HFF-Myc (cell line): Measurements from ENCODE around the gene SELENOW.

Source experiments
- DNase-seq: peaks from one replicate; pipeline ENCODE4 v3.0.0-alpha.2; 2011; ENCODE audit warnings: low read depth; ENCODE audit errors: extremely low read depth
- H3K4me3 ChIP-seq: replicated peaks from 2 replicates; pipeline ENCODE4 v1.5.1; 2011; ENCODE audit warnings: low read depth, mild to moderate bottlenecking, control low read depth, low read length
- TF ChIP-seq, protein P1 (sequence below): IDR thresholded peaks from 2 replicates; pipeline ENCODE4 v1.5.1; 2012; ENCODE audit warnings: mild to moderate bottlenecking, low read depth, low read length, control low read depth; ENCODE audit errors: missing control alignments

SELENOW gene

DNA sequence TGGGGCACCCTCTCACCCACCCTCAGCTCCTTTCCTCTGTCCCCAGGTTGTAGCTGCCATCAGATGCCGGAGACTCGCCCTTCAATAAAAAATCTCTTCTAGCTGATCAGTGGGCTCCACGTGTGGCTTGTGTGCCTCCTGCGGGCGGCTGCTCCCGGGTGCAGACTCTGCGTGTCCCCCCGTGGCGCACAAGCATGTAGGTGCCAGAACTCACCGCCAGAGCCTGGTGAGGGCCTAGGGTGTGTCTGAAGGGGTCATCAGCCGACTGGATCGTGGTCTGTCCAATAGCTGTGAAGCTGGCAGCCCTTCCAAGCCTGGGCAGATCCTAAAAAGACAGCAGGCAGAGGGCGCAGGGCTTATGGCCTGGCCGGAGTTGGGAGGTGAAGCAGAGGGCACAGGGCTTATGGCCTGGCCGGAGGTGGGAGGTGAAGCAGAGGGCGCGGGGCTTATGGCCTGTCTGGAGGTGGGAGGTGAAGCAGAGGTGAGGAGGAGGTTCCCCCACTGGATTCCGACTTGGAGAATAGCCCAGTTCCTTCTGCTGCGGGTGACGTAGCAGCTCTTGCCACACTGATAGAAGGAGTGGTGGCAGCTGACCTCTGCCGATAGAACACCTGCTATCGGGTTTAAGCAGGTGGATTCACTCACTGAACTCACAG is 21.4 kb upstream of the SELENOW start:
- DNase-seq = no peak
- no peak overlapping the region for H3K4me3 ChIP-seq
- TF ChIP-seq, protein P1, sequence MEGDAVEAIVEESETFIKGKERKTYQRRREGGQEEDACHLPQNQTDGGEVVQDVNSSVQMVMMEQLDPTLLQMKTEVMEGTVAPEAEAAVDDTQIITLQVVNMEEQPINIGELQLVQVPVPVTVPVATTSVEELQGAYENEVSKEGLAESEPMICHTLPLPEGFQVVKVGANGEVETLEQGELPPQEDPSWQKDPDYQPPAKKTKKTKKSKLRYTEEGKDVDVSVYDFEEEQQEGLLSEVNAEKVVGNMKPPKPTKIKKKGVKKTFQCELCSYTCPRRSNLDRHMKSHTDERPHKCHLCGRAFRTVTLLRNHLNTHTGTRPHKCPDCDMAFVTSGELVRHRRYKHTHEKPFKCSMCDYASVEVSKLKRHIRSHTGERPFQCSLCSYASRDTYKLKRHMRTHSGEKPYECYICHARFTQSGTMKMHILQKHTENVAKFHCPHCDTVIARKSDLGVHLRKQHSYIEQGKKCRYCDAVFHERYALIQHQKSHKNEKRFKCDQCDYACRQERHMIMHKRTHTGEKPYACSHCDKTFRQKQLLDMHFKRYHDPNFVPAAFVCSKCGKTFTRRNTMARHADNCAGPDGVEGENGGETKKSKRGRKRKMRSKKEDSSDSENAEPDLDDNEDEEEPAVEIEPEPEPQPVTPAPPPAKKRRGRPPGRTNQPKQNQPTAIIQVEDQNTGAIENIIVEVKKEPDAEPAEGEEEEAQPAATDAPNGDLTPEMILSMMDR = no peak

DNA sequence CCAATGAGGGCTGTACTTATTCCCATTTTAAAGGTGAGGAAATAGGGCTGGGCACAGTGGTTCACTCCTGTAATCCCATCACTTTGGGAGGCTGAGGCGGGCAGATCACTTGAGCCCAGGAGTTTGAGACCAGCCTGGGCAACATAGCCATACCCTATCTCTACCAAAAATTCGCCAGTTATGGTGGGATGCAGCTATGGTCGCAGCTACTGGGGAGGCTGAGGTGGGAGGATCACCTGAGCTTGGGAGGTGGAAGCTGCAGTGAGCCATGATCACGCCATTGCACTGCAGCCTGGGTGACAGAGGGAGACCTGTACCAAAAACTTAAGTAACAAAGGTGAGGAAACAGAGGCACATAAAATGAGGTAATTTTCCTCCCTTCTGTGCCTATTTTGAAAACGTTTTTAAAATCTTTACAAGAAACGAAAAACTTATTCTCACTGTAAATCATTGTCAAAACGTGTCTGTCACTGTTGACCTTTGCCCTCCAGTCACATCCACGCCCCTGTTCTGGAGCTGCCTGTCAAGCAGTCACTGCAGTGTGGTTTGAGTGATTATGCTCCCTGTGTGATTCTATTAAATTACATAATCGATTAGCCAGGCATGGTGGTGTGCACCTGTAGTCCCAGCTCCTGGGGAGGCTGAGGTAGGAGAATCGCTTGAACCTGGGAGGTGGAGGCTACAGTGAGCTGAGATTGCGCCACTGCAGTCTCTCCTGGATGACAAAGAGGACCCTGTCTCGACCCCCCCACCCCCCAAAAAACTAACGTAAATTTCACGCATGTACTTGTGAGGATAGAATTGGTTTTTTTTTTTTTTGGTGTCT is 20.7 kb upstream of the SELENOW start:
- no peak overlapping the region for H3K4me3 ChIP-seq

DNA sequence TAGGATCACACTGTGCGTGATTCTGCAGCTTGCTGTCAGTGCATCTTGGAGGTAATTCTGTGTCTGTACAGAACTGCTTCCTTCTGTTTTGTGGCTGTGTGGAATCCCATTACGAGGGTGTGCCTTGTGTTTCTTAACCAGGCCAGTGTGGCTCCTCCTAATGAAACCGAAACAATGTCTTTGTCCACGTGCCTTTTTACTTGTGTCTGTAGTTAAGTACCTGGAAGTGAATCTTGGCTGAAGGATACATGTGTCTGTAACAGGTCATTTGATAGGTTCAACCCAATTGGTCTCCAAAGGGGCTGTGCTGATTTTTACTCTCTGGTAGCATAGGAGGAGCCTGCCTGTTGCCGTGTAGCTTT is 20.1 kb upstream of the SELENOW start:
- H3K4me3 ChIP-seq = no peak overlapping the region
- no peak for DNase-seq
- TF ChIP-seq, protein P1 = no peak

More for the DNA sequence above, 20.7 kb upstream of the SELENOW start:
- no peak for DNase-seq
- TF ChIP-seq, protein P1 = no peak

DNA sequence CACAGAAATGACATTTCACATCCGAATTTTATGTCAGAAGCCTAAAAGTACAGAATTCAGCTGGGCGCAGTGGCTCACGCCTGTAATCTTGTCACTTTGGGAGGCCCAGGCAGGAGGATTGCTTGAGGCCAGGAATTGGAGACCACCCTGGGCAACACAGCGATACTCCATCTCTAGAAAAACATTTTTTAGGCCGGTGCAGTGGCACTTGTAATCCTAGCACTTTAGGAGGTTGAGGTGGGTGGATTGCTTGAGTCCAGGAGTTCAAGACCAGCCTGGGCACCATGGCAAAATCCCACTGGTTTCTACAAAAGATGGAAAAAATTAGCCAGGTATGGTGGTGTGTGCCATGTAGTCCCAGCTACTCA is 17.9 kb upstream of the SELENOW start:
- H3K4me3 ChIP-seq = no peak overlapping the region
- TF ChIP-seq, protein P1 = no peak
- DNase-seq = no peak

DNA sequence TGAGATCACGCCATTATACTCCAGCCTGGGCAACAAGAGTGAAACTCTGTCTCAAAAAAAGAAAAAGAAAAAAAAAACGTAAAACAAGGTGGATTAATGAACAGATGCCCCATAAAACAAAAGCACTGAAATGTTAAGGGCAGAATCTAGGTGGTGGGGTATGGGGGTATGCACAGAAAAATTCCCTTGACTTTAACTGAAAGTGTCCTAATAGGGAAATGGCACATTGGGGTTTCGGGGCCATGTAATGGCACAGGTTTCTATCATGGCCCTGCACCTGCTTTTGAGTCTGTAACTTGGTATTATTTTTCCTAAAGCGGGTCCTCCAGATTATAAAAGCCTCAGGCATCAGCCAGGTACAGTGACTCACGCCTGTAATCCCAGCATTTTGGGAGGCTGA is 16.9 kb upstream of the SELENOW start:
- H3K4me3 ChIP-seq = no peak overlapping the region
- no peak for DNase-seq
- TF ChIP-seq, protein P1 = no peak

DNA sequence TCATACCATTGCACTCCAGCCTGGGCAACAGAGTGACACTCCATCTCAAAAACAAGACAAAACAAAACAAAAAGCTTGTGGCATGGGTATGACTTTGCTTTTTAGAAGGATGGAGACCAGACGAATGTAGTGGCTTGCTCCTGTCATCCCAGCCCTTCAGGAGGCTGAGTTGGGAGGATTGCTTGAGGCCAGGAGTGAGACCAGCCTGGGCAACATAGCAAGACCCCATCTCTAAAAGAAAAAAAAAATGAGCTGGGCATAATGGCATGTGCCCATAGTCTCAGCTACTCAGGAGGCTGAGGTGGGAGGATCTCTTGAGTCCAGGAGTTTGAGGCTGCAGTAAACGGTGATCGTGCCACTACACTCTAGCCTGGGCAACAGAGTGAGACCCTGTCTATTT is 16.4 kb upstream of the SELENOW start:
- no peak overlapping the region for H3K4me3 ChIP-seq
- DNase-seq = no peak
- TF ChIP-seq, protein P1 = no peak
